RWPE2 (cell line): ENCODE data around the gene ADGRE2.
A peak's percentile ranks its signal among the peaks of the same experiment; 100 is the strongest.
"Not testable (repeated sequence)": the region's sequence is repeated elsewhere in the genome, so short reads cannot be mapped to it uniquely, and the experiment has no call there.

Source experiments
- ATAC-seq: fragments of 200-7000 bp; cut with Tn5 transposase; 3 replicates; pipeline ENCODE4 v1.9.1; 2021; ENCODE audit warnings: low read depth
- DNase-seq: peaks from one replicate; pipeline ENCODE4 v3.0.0-alpha.2; 2020; ENCODE audit warnings: low spot score
- H3K27ac ChIP-seq: fragments of 450-650 bp; 2 replicates; pipeline ENCODE4 v1.5.1; 2017; ENCODE audit warnings: mild to moderate bottlenecking; ENCODE audit not compliant: poor library complexity, severe bottlenecking
- H3K27me3 ChIP-seq: fragments of 250-450 bp; sonication (Bioruptor Pico); 2 replicates; pipeline ENCODE4 v1.5.1; 2021; ENCODE audit warnings: mild to moderate bottlenecking, moderate library complexity; ENCODE audit not compliant: insufficient read depth, poor library complexity, severe bottlenecking
- H3K36me3 ChIP-seq: fragments of 250-450 bp; sonication (Bioruptor Pico); 2 replicates; pipeline ENCODE4 v1.5.1; 2020; ENCODE audit warnings: low read depth, mild to moderate bottlenecking, moderate library complexity
- H3K4me1 ChIP-seq: fragments of 250-450 bp; sonication (Bioruptor Pico); 2 replicates; pipeline ENCODE4 v1.5.1; 2021; ENCODE audit warnings: mild to moderate bottlenecking, moderate library complexity; ENCODE audit not compliant: insufficient read depth, poor library complexity, severe bottlenecking
- H3K4me3 ChIP-seq: fragments of 250-450 bp; sonication (Bioruptor Pico); 2 replicates; pipeline ENCODE4 v1.5.1; 2021; ENCODE audit warnings: mild to moderate bottlenecking, moderate library complexity; ENCODE audit not compliant: severe bottlenecking
- H3K9me3 ChIP-seq: fragments of 250-450 bp; sonication (Bioruptor Pico); 2 replicates; pipeline ENCODE4 v1.5.1; 2021; ENCODE audit warnings: mild to moderate bottlenecking, moderate library complexity; ENCODE audit not compliant: severe bottlenecking
- CTCF ChIP-seq: fragments of 450-650 bp; IDR thresholded peaks from one replicate; pipeline ENCODE4 v1.5.1; 2017; ENCODE audit warnings: mild to moderate bottlenecking, moderate library complexity; ENCODE audit not compliant: poor library complexity, severe bottlenecking

The ADGRE2 gene

DNA sequence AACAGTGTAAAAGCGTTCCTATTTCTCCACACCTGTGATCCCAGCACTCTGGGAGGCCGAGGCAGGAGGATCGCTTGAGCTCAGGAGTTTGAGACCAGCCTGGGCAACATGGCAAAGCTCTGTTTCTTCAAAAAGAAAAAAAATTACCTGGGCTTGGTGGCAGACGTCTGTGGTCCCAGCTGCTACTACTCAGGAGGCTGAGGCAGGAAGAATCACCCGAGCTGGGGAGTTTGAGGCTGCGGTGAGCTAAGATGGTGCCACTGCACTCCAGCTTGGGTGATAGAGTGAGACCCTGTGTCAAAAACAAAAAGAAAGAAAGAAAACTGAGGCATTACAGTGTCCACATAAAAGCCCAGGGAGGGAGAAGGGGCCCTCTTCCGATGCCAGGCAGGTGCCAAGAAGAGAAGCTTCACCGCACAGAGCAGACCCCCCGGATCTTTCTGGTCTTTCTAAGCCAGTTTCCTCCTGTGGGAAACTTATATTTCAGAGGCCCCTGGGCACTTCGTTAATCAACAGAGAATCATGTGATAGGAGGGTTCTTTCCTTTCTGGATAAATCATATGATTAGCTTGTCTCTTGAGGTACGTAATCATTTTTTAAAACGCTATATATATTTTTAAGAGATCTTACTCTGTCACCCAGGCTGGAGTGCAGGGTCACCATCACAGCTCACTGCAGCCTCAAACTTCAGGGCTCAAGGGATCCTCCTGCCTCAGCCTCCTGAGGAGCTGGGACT is at the start of gene ADGRE2:
TSS of gene ADGRE2 (minus strand) at position 451 of the 736 bp plus-strand sequence. CDS start 1,804 bp downstream, outside the sequence.
- not testable (repeated sequence) for H3K36me3 ChIP-seq, H3K27ac ChIP-seq, H3K4me3 ChIP-seq, ATAC-seq, H3K27me3 ChIP-seq, H3K9me3 ChIP-seq, H3K4me1 ChIP-seq
- DNase-seq: peak; percentile 7

DNA sequence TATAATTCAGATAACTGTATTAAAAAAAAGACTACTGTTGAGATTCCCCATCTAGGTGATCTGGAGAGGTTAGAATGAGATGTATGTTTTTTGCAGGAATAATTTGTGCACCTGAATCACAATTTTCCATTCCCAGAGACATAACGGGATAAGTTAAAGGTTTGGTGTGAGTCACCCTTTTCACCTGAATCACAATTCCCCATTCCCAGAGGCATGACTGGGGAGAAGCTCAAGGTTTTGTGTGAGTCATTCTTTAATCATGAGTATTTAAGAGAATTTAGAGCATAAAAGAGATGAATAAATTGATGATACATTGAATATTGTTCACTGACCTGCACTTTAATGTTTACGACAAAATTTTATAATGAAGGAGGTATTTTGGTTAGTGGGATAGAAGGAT is 47.6 kb upstream of the ADGRE2 start:
- no peak overlapping the region for H3K27ac ChIP-seq
- no peaks in the 10 kb centered on the region for H3K36me3 ChIP-seq
- ATAC-seq: peak; percentile 84
- H3K4me3 ChIP-seq: no peak overlapping the region
- no peaks in the 10 kb centered on the region for H3K9me3 ChIP-seq
- DNase-seq: no peak
- no peaks in the 10 kb centered on the region for H3K27me3 ChIP-seq
- TF ChIP-seq CTCF: no peak
- peaks cover 4% of the 10 kb centered on the region for H3K4me1 ChIP-seq

GRCh38 chr19:14821937-14822336 is 43.6 kb upstream of the ADGRE2 start:
- DNase-seq (no peak), ATAC-seq (no peak)
- no peak for TF ChIP-seq CTCF
- Histone ChIP-seq H3K4me3 (no peak overlapping the region), H3K36me3 (no peaks in the 10 kb centered on the region), H3K27ac (no peak overlapping the region), H3K4me1 (peaks cover 4% of the 10 kb centered on the region), H3K27me3 (no peaks in the 10 kb centered on the region), H3K9me3 (no peaks in the 10 kb centered on the region)

DNA sequence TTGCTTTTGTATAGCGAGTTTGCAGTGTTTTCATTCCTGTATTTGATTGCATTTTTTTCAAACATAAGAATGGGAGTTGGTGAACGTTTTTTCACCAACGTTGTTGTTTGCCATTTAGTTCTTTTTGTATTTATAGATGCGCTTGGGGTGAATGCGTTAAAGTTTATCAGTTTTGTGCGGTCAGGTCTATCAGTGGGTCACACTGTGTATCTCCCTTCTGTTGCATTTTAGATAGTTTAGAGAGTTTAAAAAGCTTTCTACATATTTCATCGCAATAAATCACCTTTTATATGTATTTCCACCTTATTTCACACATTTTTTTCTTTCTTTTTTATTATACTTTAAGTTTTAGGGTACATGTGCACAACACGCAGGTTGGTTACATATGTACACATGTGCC is 40.2 kb upstream of the ADGRE2 start:
- no peaks in the 10 kb centered on the region for H3K36me3 ChIP-seq
- H3K4me3 ChIP-seq: no peak overlapping the region
- H3K27me3 ChIP-seq: no peaks in the 10 kb centered on the region
- H3K9me3 ChIP-seq: no peaks in the 10 kb centered on the region
- ATAC-seq (no peak), DNase-seq (no peak)
- H3K4me1 ChIP-seq: no peaks in the 10 kb centered on the region
- no peak for TF ChIP-seq CTCF
- H3K27ac ChIP-seq: no peak overlapping the region

- Histone ChIP-seq H3K27ac (no peak overlapping the region), H3K9me3 (no peaks in the 10 kb centered on the region), H3K36me3 (no peaks in the 10 kb centered on the region), H3K4me3 (no peak overlapping the region), H3K27me3 (no peaks in the 10 kb centered on the region), H3K4me1 (no peaks in the 10 kb centered on the region)
- ATAC-seq: no peak
- no peak for DNase-seq
- TF ChIP-seq CTCF: no peak
These were observed 38.7 kb upstream of the ADGRE2 start for GRCh38 chr19:14817052-14817451.
